Peyer's patch (tissue), 4 donors: ENCODE data around the gene SUSD4. TPM values are rescaled to one million over a fixed set of nuclear protein-coding genes. Genes with fewer than 3 reads are reported as not detected.
"Not testable (repeated sequence)": the region's sequence is repeated elsewhere in the genome, so short reads cannot be mapped to it uniquely, and the experiment has no call there.

Experiments
- DNase-seq, 3 donors: peaks; one replicate each; pipeline ENCODE4 v3.0.0-alpha.2; 2017 to 2019
- H3K27ac ChIP-seq, 4 donors: fragments of 200-600 bp; sonication (generic); one replicate each; pipeline ENCODE4 v1.5.1; 2016 to 2019
- H3K27me3 ChIP-seq, 2 donors: fragments of 200-600 bp; sonication (generic); one replicate each; pipeline ENCODE4 v1.5.1; 2019
- H3K36me3 ChIP-seq, 3 donors: fragments of 200-600 bp; sonication (generic); one replicate each; pipeline ENCODE4 v1.5.1; 2016 to 2019
- H3K4me1 ChIP-seq, 4 donors: fragments of 200-600 bp; sonication (generic); one replicate each; pipeline ENCODE4 v1.5.1; 2016 to 2019
- H3K4me3 ChIP-seq, 4 donors: fragments of 200-600 bp; sonication (generic); 1 replicate in 3 of 4; 2 replicates in 1 of 4; pipeline ENCODE4 v1.5.1; 2016 to 2019; ENCODE audit warnings: mild to moderate bottlenecking in 1 of 4
- H3K9me3 ChIP-seq, 4 donors: fragments of 200-600 bp; sonication (generic); one replicate each; pipeline ENCODE4 v1.5.1; 2016 to 2019; ENCODE audit warnings: mild to moderate bottlenecking in 1 of 4
- POLR2A ChIP-seq, 2 donors: fragments of 450-650 bp; IDR thresholded peaks; one replicate each; pipeline ENCODE4 v1.5.1; 2017; ENCODE audit warnings: antibody characterized with exemption in 2 of 2, mild to moderate bottlenecking in 2 of 2, moderate library complexity in 2 of 2
- total RNA-seq, 4 donors: library from RNA; depleted of rRNA; stranded (reverse); fragments of >200 nt; gene quantifications; one replicate each; pipeline ENCODE4 v1.1.0, GENCODE V29; 2016
- TF ChIP-seq, protein P1 (sequence below), 6 experiments: fragments of 450-650 bp in 4 of 6; fragments of 200-600 bp in 2 of 6; sonication (generic) in 1 of 6; IDR thresholded peaks; one replicate each; pipeline ENCODE4 v1.5.1; 2017 to 2019; ENCODE audit warnings: antibody characterized with exemption in 6 of 6, mild to moderate bottlenecking in 3 of 6, moderate library complexity in 1 of 6

The SUSD4 gene
- total RNA-seq, 4 donors from 2014 or later = 0.54 TPM; not detected in 3

DNA sequence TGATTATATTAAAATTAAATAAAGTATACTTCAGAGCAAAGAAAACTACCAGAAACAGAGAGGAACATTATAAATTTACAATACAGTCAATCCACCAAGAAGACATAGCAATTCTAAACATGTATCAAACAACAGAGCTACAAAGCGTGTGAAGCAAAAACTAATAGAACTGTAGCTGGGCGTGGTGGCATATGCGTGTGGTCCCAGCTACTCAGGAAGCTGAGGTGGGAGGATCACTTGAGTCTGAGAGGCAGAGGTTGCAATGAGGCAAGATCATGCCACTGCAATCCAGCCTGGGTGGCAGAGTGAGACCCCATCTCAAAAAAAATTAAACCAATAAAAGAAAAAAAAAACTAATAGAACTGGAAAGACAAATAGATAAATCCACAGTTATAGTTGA, 41.5 kb upstream of the SUSD4 start:
- H3K27me3 ChIP-seq = no peaks in the 10 kb centered on the region
- no peaks in the 10 kb centered on the region for H3K36me3 ChIP-seq
- H3K9me3 ChIP-seq = no peaks in the 10 kb centered on the region
- DNase-seq = no peak
- H3K4me3 ChIP-seq = no peak overlapping the region
- H3K4me1 ChIP-seq = no peaks in the 10 kb centered on the region
- TF ChIP-seq POLR2A (IDR thresholded peaks at IDR 0.05) = no peak
- TF ChIP-seq, protein P1, sequence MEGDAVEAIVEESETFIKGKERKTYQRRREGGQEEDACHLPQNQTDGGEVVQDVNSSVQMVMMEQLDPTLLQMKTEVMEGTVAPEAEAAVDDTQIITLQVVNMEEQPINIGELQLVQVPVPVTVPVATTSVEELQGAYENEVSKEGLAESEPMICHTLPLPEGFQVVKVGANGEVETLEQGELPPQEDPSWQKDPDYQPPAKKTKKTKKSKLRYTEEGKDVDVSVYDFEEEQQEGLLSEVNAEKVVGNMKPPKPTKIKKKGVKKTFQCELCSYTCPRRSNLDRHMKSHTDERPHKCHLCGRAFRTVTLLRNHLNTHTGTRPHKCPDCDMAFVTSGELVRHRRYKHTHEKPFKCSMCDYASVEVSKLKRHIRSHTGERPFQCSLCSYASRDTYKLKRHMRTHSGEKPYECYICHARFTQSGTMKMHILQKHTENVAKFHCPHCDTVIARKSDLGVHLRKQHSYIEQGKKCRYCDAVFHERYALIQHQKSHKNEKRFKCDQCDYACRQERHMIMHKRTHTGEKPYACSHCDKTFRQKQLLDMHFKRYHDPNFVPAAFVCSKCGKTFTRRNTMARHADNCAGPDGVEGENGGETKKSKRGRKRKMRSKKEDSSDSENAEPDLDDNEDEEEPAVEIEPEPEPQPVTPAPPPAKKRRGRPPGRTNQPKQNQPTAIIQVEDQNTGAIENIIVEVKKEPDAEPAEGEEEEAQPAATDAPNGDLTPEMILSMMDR (IDR thresholded peaks at IDR 0.05) = no peak
- H3K27ac ChIP-seq = no peak overlapping the region

DNA sequence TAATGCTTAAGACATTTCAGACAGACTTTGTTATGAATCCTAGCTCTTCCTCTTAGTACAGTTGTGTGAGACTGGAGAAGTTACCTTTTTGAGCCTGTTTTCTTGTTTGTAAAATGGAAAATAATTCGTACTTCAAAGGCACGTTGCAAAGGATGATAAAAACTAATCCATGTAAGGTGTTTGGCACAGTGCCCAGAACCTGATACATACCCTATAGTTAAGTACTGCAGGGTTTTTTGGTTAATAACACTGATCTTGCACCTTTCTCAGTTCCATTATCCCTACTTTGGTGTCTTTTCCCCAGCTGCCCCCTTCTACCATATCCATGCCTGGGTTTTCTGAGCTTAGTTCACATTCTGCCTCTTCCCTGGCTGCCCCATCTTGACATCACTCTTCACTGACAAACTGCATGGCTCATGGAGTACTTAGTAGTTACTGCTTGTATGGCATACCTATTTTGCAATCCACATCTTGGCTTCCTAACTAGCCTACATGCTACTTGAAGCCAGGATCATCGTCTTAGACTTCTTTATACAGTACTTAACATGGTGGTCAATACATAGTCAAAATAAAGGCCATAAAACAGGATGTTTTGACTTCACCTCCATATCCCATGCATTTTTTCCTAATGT, 39.3 kb upstream of the SUSD4 start:
- H3K36me3 ChIP-seq = no peaks in the 10 kb centered on the region
- H3K27me3 ChIP-seq = no peaks in the 10 kb centered on the region
- no peaks in the 10 kb centered on the region for H3K4me1 ChIP-seq
- H3K27ac ChIP-seq = no peak overlapping the region
- no peak for DNase-seq
- H3K4me3 ChIP-seq = no peak overlapping the region
- no peaks in the 10 kb centered on the region for H3K9me3 ChIP-seq
- TF ChIP-seq POLR2A (IDR thresholded peaks at IDR 0.05) = no peak
- TF ChIP-seq, protein P1 (IDR thresholded peaks at IDR 0.05) = no peak

DNA sequence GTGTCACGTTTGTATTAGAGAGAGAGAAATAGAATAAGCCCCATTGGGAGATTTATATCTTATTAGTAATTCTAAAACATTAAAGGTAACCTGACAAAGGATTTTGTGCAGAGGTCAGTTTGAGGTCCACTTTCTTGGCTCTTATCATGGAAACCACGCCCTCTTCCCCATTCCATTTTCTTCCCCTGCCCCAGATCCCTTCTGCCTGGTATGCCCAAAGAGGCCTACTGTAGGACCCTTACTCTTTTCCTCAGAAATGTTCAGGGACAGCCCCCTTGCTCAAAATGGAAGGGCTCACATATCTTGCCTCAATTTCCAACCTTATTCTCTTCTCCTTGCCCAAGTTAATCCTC, 38.8 kb upstream of the SUSD4 start:
- Histone ChIP-seq H3K9me3 (no peaks in the 10 kb centered on the region), H3K4me3 (no peak overlapping the region), H3K36me3 (no peaks in the 10 kb centered on the region), H3K4me1 (no peaks in the 10 kb centered on the region), H3K27ac (no peak overlapping the region), H3K27me3 (no peaks in the 10 kb centered on the region)
- TF ChIP-seq POLR2A (IDR thresholded peaks at IDR 0.05) = no peak
- TF ChIP-seq, protein P1 (IDR thresholded peaks at IDR 0.05) = no peak
- no peak for DNase-seq

DNA sequence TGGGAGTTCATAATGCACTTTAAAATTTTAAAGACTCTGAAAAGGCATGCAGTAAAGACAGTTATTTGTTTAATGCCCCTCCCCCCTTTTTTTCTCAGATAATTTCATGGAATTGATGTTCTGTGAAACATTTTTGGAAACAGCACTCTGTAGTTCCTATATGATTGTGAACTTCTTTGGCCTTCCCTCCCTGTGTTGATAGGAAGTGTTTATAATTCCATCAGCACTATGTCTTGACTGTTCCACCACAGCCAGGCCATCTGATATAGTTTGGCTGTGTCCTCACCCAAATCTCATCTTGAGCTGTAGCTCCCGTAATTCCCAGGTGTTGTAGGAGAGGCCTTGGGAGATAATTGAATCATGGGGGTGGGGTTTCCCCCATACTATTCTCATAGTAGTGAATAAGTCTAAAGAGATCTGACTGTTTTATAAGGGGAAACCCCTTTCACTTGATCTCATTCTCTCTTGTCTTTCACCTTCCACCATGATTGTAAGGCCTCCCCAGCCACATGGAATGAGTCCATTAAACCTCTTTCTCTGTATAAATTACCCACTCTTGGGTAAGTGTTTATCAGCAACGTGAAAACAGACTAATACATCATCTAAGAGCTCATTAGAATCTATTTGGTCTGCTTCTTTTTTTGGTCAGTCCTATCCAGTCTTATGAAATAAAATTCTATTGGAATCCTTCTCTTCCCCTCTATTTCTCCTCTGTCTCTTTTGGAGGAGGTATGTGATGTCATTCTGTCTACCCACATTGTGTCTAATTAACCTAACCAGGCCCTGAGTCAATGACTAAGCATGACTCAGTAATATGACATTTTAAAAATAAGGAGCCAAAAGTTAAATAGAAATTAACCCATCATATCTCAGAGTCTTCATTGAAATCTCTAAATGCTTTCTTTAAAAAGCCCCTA, 38.2 kb upstream of the SUSD4 start:
- H3K4me1 ChIP-seq = no peaks in the 10 kb centered on the region
- no peaks in the 10 kb centered on the region for H3K27me3 ChIP-seq
- no peak for TF ChIP-seq POLR2A (IDR thresholded peaks at IDR 0.05)
- TF ChIP-seq, protein P1 (IDR thresholded peaks at IDR 0.05) = no peak
- no peaks in the 10 kb centered on the region for H3K36me3 ChIP-seq
- DNase-seq = no peak
- no peaks in the 10 kb centered on the region for H3K9me3 ChIP-seq
- no peak overlapping the region for H3K4me3 ChIP-seq
- no peak overlapping the region for H3K27ac ChIP-seq

DNA sequence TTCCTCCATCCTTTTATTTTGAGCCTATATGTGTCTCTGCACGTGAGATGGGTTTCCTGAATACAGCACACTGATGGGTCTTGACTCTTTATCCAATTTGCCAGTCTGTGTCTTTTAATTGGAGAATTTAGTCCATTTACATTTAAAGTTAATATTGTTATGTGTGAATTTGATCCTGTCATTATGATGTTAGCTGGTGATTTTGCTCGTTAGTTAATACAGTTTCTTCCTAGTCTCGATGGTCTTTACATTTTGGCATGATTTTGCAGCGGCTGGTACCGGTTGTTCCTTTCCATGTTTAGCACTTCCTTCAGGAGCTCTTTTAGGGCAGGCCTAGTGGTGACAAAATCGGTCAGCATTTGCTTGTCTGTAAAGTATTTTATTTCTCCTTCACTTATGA, 35.4 kb upstream of the SUSD4 start:
- H3K27me3 ChIP-seq, H3K36me3 ChIP-seq, DNase-seq, H3K4me1 ChIP-seq, H3K4me3 ChIP-seq, H3K27ac ChIP-seq, H3K9me3 ChIP-seq: not testable (repeated sequence)

DNA sequence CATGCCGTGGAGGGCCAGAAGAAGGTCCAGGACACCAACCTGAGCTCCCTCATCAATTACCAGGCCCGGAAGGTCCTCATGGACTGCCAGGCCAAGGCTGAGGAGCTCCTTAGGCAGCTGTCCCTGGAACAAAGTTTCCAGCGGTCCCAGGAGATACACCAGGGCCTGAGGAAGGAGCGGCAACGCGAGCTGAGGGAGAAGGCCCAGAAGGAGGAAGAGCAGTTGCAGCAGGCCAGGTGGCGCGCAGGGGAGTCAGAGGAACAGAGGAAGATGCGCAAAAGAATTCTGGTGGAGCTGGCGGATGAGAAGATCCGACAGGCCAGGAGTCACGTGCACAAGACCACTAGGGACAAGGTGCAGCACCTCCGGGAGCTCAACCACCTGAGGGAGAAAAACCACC, 30.7 kb upstream of the SUSD4 start:
- H3K4me3 ChIP-seq = no peak overlapping the region
- no peaks in the 10 kb centered on the region for H3K4me1 ChIP-seq
- TF ChIP-seq, protein P1 (IDR thresholded peaks at IDR 0.05) = no peak
- no peak for TF ChIP-seq POLR2A (IDR thresholded peaks at IDR 0.05)
- no peaks in the 10 kb centered on the region for H3K36me3 ChIP-seq
- H3K27ac ChIP-seq = no peak overlapping the region
- H3K27me3 ChIP-seq = peaks cover 0 to 8% of the 10 kb centered on the region in 2 donors
- no peaks in the 10 kb centered on the region for H3K9me3 ChIP-seq
- no peak for DNase-seq
